Common myeloid progenitor, CD34-positive (primary cell): ENCODE measurements around the gene FBXW10B. TPM values are rescaled to one million over a fixed set of nuclear protein-coding genes. Genes with fewer than 3 reads are reported as not detected.
"Not testable (repeated sequence)": the region's sequence is repeated elsewhere in the genome, so short reads cannot be mapped to it uniquely, and the experiment has no call there.

ENCODE experiments used
- CTCF ChIA-PET: fragments of 350-600 bp; sonication (Branson Sonifier 250); formaldehyde crosslinking; loops from one replicate; lab custom pipeline; 2021; ENCODE audit warnings: antibody characterized with exemption; lab: Charles Lee
- POLR2A ChIA-PET: fragments of 350-600 bp; sonication (Branson Sonifier 250); formaldehyde crosslinking; loops from one replicate; lab custom pipeline; 2021; ENCODE audit warnings: antibody characterized with exemption; lab: Charles Lee
- DNase-seq, 3 donors: peaks; one replicate each; pipeline versions ENCODE4 v3.0.0 to v3.0.0-alpha.2; 2013
- H3K27ac ChIP-seq, 2 experiments: 1 replicate in 1 of 2; 2 replicates in 1 of 2; pipeline ENCODE4 v1.7.0; 2013; ENCODE audit warnings: inconsistent platforms in 2 of 2, low read length in 2 of 2, mild to moderate bottlenecking in 2 of 2, low read depth in 1 of 2, moderate library complexity in 1 of 2; ENCODE audit not compliant: severe bottlenecking in 2 of 2, insufficient read depth in 1 of 2, poor library complexity in 1 of 2
- H3K27me3 ChIP-seq, 5 experiments: replicated peaks in 2 of 5; 1 replicate in 3 of 5; 2 replicates in 2 of 5; pipeline versions ENCODE4 v1.6.1 to v1.7.0; 2013; ENCODE audit warnings: low read length in 4 of 5, mild to moderate bottlenecking in 2 of 5, moderate library complexity in 2 of 5, inconsistent platforms in 1 of 5; ENCODE audit not compliant: insufficient read depth in 5 of 5, control insufficient read depth in 4 of 5
- H3K36me3 ChIP-seq, 4 experiments: 1 replicate in 2 of 4; 2 replicates in 2 of 4; pipeline versions ENCODE4 v1.6.1 to v1.7.0; 2013; ENCODE audit warnings: low read length in 3 of 4, control low read depth in 1 of 4, mild to moderate bottlenecking in 1 of 4; ENCODE audit not compliant: control insufficient read depth in 4 of 4, insufficient read depth in 4 of 4
- H3K4me1 ChIP-seq, 4 experiments: 1 replicate in 3 of 4; 2 replicates in 1 of 4; pipeline versions ENCODE4 v1.6.1 to v1.7.1; 2013; ENCODE audit warnings: low read length in 3 of 4, mild to moderate bottlenecking in 3 of 4, control low read depth in 1 of 4, inconsistent platforms in 1 of 4, moderate library complexity in 1 of 4; ENCODE audit not compliant: control insufficient read depth in 4 of 4, insufficient read depth in 4 of 4; ENCODE audit errors: control extremely low read depth in 1 of 4
- H3K4me3 ChIP-seq, 7 experiments: 1 replicate in 4 of 7; 2 replicates in 3 of 7; pipeline versions ENCODE4 v1.5.1 to v1.7.0; 2013; ENCODE audit warnings: mild to moderate bottlenecking in 7 of 7, low read length in 6 of 7, moderate library complexity in 6 of 7, inconsistent platforms in 2 of 7, low read depth in 2 of 7, control low read depth in 1 of 7; ENCODE audit not compliant: insufficient read depth in 4 of 7, control insufficient read depth in 1 of 7; ENCODE audit errors: extremely low read depth in 1 of 7
- H3K9me3 ChIP-seq, 5 experiments: 1 replicate in 4 of 5; 2 replicates in 1 of 5; pipeline versions ENCODE4 v1.6.1 to v1.7.1; 2013; ENCODE audit warnings: low read length in 4 of 5, mild to moderate bottlenecking in 2 of 5, inconsistent platforms in 1 of 5, low read depth in 1 of 5, moderate library complexity in 1 of 5; ENCODE audit not compliant: control insufficient read depth in 4 of 5, insufficient read depth in 2 of 5; ENCODE audit errors: control extremely low read depth in 1 of 5
- WGBS: methylation state at CpG from one replicate; pipeline ENCODE4 v1.1.5; 2013; ENCODE audit not compliant: insufficient coverage; 5-methylcytosine and 5-hydroxymethylcytosine counted together
- polyA plus RNA-seq: library from polyadenylated mRNA; unstranded; fragments of 120-200 nt; gene quantifications from one replicate; pipeline ENCODE4 v1.2.1, GENCODE V29; 2013

The FBXW10B gene, protein sequence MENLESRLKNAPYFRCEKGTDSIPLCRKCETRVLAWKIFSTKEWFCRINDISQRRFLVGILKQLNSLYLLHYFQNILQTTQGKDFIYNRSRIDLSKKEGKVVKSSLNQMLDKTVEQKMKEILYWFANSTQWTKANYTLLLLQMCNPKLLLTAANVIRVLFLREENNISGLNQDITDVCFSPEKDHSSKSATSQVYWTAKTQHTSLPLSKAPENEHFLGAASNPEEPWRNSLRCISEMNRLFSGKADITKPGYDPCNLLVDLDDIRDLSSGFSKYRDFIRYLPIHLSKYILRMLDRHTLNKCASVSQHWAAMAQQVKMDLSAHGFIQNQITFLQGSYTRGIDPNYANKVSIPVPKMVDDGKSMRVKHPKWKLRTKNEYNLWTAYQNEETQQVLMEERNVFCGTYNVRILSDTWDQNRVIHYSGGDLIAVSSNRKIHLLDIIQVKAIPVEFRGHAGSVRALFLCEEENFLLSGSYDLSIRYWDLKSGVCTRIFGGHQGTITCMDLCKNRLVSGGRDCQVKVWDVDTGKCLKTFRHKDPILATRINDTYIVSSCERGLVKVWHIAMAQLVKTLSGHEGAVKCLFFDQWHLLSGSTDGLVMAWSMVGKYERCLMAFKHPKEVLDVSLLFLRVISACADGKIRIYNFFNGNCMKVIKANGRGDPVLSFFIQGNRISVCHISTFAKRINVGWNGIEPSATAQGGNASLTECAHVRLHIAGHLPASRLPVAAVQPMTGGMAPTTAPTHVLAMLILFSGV
- polyA plus RNA-seq, result 0.05 TPM

GRCh38 chr17:15619331-15620058 is at the start of gene FBXW10B:
Gene FBXW10B (minus strand): TSS chr17:15619704. CDS start chr17:15619512, 192 bp downstream.
- H3K4me3 ChIP-seq, H3K4me1 ChIP-seq: not testable (repeated sequence)
- no CpG with 5 or more reads among the region's 12 CpGs for WGBS

DNA sequence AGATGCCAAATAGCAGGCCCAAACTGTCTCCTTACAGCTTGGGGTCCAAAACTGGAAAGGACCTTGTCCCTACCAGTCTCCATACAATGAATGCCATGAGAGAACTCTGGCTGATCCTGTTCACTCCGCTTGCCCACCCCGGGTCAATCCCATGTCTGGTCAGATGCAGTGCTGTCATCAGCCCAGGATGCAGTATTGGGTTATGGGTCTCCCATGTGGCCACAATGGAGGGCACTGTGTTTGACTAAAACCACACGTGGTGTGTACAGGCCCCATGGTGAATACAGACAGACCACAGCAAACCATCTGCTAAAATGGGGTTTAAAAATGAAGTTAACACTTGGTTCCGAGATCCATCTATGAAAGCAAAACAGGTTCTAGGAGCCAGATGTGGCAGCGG is 44.2 kb upstream of the FBXW10B start:
- peaks cover 0 to 31% (median 9%) of the 10 kb centered on the region in 4 experiments for H3K36me3 ChIP-seq
- no peaks in the 10 kb centered on the region for H3K9me3 ChIP-seq
- no peaks in the 10 kb centered on the region for H3K4me1 ChIP-seq
- no peak for DNase-seq
- no peaks in the 10 kb centered on the region for H3K27me3 ChIP-seq
- no peak overlapping the region for H3K27ac ChIP-seq
- POLR2A ChIA-PET, result no interaction called here
- 96% methylated on average over 5 of the region's 5 CpGs for WGBS
- CTCF ChIA-PET, result interaction anchor here (2.0 kb wide), 1 partner anchor 12 kb away, joined by 5 read pairs; no protein-coding TSS in a partner anchor
- no peak overlapping the region for H3K4me3 ChIP-seq

More at GRCh38 chr17:15619331-15620058, at the start of gene FBXW10B:
- POLR2A ChIA-PET, H3K27ac ChIP-seq, H3K9me3 ChIP-seq, H3K27me3 ChIP-seq, H3K36me3 ChIP-seq, CTCF ChIA-PET, DNase-seq: not testable (repeated sequence)

- Histone ChIP-seq H3K36me3 (peaks cover 0 to 31% (median 9%) of the 10 kb centered on the region in 4 experiments), H3K4me1 (no peaks in the 10 kb centered on the region), H3K9me3 (no peaks in the 10 kb centered on the region), H3K4me3 (no peak overlapping the region), H3K27me3 (no peaks in the 10 kb centered on the region), H3K27ac (no peak overlapping the region)
- WGBS, result 97% methylated on average over 6 of the region's 6 CpGs
- ChIA-PET POLR2A (no interaction called here), CTCF (interaction anchor here (2.0 kb wide), 1 partner anchor 12 kb away, joined by 5 read pairs; no protein-coding TSS in a partner anchor)
- no peak for DNase-seq
Measured at GRCh38 chr17:15663176-15663575, 43.7 kb upstream of the FBXW10B start.

GRCh38 chr17:15662681-15663080 is 43.2 kb upstream of the FBXW10B start:
- no peak for DNase-seq
- Histone ChIP-seq H3K36me3 (peaks cover 0 to 35% (median 9%) of the 10 kb centered on the region in 4 experiments), H3K4me3 (no peak overlapping the region), H3K9me3 (no peaks in the 10 kb centered on the region), H3K4me1 (no peaks in the 10 kb centered on the region), H3K27me3 (no peaks in the 10 kb centered on the region), H3K27ac (no peak overlapping the region)
- WGBS, result 100% methylated on average over 2 of the region's 3 CpGs
- ChIA-PET POLR2A (no interaction called here), CTCF (interaction anchor here (0.5 kb wide), 1 partner anchor 416 kb away, joined by 3 read pairs; no protein-coding TSS in a partner anchor)

- 100% methylated on average over 3 of the region's 3 CpGs for WGBS
- Histone ChIP-seq H3K36me3 (peaks cover 0 to 36% (median 9%) of the 10 kb centered on the region in 4 experiments), H3K27ac (no peak overlapping the region), H3K27me3 (no peaks in the 10 kb centered on the region), H3K4me1 (no peaks in the 10 kb centered on the region), H3K9me3 (no peaks in the 10 kb centered on the region), H3K4me3 (no peak overlapping the region)
- ChIA-PET CTCF (no interaction called here), POLR2A (no interaction called here)
- no peak for DNase-seq
Measured at GRCh38 chr17:15660077-15660476, 40.6 kb upstream of the FBXW10B start.

- peaks cover 0 to 36% (median 9%) of the 10 kb centered on the region in 4 experiments for H3K36me3 ChIP-seq
- H3K27ac ChIP-seq, result no peak overlapping the region
- DNase-seq, result no peak
- 96% methylated on average over 3 of the region's 4 CpGs for WGBS
- H3K4me1 ChIP-seq, result no peaks in the 10 kb centered on the region
- POLR2A ChIA-PET, result no interaction called here
- no peaks in the 10 kb centered on the region for H3K9me3 ChIP-seq
- H3K4me3 ChIP-seq, result no peak overlapping the region
- H3K27me3 ChIP-seq, result no peaks in the 10 kb centered on the region
- CTCF ChIA-PET, result no interaction called here
Measured at GRCh38 chr17:15659663-15660062, 40.2 kb upstream of the FBXW10B start.
